A673 (cell line): Measurements from ENCODE around the gene KCNMB3. TPM values are rescaled to one million over a fixed set of nuclear protein-coding genes. Genes with fewer than 3 reads are reported as not detected.
"Not testable (repeated sequence)": the region's sequence is repeated elsewhere in the genome, so short reads cannot be mapped to it uniquely, and the experiment has no call there.

Experiments
- BruUV-seq: library from RNA; stranded (reverse); fragments of 400-500 nt; replicated peaks from 2 replicates; lab custom pipeline; 2021; lab: Mats Ljungman, UMichigan
- CTCF ChIA-PET: fragments of 300-600 bp; sonication (Branson Sonifier 250); formaldehyde crosslinking; loops from one replicate; lab custom pipeline; 2022; ENCODE audit warnings: antibody characterized with exemption; lab: Charles Lee
- POLR2A ChIA-PET: fragments of 300-600 bp; sonication (Branson Sonifier 250); formaldehyde crosslinking; loops from one replicate; lab custom pipeline; 2022; ENCODE audit warnings: antibody characterized with exemption; ENCODE audit not compliant: low non-redundant PET; lab: Charles Lee
- DNase-seq: peaks from one replicate; pipeline ENCODE4 v3.0.0-alpha.2; 2015; ENCODE audit warnings: low spot score
- H3K27ac ChIP-seq: fragments of 200-600 bp; sonication (generic); 2 replicates; pipeline ENCODE4 v1.5.1; 2016; ENCODE audit warnings: mixed run types, low read depth, mild to moderate bottlenecking, mixed read lengths, antibody characterized with exemption, low read length; ENCODE audit not compliant: poor library complexity, severe bottlenecking
- H3K27me3 ChIP-seq: fragments of 200-600 bp; sonication (generic); replicated peaks from 2 replicates; pipeline ENCODE4 v1.6.1; 2017; ENCODE audit warnings: mixed run types, low read depth, mild to moderate bottlenecking, mixed read lengths, antibody characterized with exemption, low read length; ENCODE audit not compliant: insufficient read depth, poor library complexity
- H3K36me3 ChIP-seq: fragments of 200-600 bp; sonication (generic); 2 replicates; pipeline ENCODE4 v1.6.1; 2016; ENCODE audit warnings: mixed run types, mild to moderate bottlenecking, mixed read lengths, antibody characterized with exemption, low read length; ENCODE audit not compliant: insufficient read depth, poor library complexity, severe bottlenecking
- H3K4me1 ChIP-seq: fragments of 200-600 bp; sonication (generic); 2 replicates; pipeline ENCODE4 v1.6.1; 2017; ENCODE audit warnings: mixed run types, mild to moderate bottlenecking, mixed read lengths, antibody characterized with exemption, low read length; ENCODE audit not compliant: insufficient read depth, poor library complexity, severe bottlenecking
- H3K4me3 ChIP-seq: fragments of 200-600 bp; sonication (generic); 2 replicates; pipeline ENCODE4 v1.5.1; 2016; ENCODE audit warnings: low read depth, mixed run types, mild to moderate bottlenecking, mixed read lengths, low read length; ENCODE audit not compliant: poor library complexity, severe bottlenecking
- H3K9me3 ChIP-seq: fragments of 200-600 bp; sonication (generic); 2 replicates; pipeline ENCODE4 v1.6.1; 2016; ENCODE audit warnings: mixed run types, low read depth, mild to moderate bottlenecking, mixed read lengths, antibody characterized with exemption, low read length; ENCODE audit not compliant: poor library complexity, severe bottlenecking
- EZH2 ChIP-seq: fragments of 200-600 bp; sonication (generic); IDR thresholded peaks from 2 replicates; pipeline ENCODE4 v1.6.1; 2017; ENCODE audit warnings: borderline replicate concordance, low read depth, mild to moderate bottlenecking, mixed read lengths, antibody characterized with exemption, low read length; ENCODE audit not compliant: poor library complexity, severe bottlenecking
- intact Hi-C: fragments of 100-400 bp; cut with micrococcal nuclease; formaldehyde crosslinking; loops from one replicate; pipeline ENCODE4 v1.10.0; 2022; ENCODE audit not compliant: unreplicated experiment
- total RNA-seq: library from RNA; stranded (reverse); gene quantifications from 2 replicates; pipeline ENCODE4 v1.2.3, GENCODE V29; 2021
- TF ChIP-seq, protein P1 (sequence below): fragments of 300-800, 200-600 bp; sonication (generic); conservative IDR thresholded peaks from 2 replicates; pipeline ENCODE4 v1.5.1; 2017; ENCODE audit warnings: low read depth, mild to moderate bottlenecking, antibody characterized with exemption, low read length, moderate library complexity, mixed read lengths

Gene KCNMB3
- total RNA-seq, 1 experiment from 2014 or later, result 4.3 TPM

DNA sequence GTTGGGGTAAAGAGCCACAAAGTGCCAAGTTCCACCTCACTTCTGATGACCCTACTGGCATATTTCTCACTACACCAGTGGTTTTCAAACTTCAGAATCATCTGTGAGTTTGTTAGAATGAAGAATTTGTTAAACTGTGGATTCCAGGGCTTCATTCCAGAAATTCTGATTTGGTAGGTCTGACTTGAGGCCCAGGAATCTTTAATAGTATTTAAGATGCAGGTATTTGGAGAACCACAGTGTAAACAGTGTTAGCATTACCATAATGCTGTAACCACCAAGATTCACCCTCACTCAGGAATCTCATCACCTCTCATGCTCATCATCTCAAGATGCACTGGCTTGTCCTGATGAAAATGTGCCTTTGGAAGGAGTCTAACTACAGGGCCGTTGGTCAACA, 6.0 kb downstream of the KCNMB3 start:
- H3K27ac ChIP-seq, result no peak overlapping the region
- CTCF ChIA-PET, result no interaction called here
- no peak for DNase-seq
- intact Hi-C loops, result no loop called here
- no peaks in the 10 kb centered on the region for H3K36me3 ChIP-seq
- H3K4me3 ChIP-seq, result no peak overlapping the region
- POLR2A ChIA-PET, result no interaction called here
- no peaks in the 10 kb centered on the region for H3K4me1 ChIP-seq
- H3K9me3 ChIP-seq, result no peaks in the 10 kb centered on the region
- no peaks in the 10 kb centered on the region for H3K27me3 ChIP-seq
- no TSS peak for BruUV-seq
- TF ChIP-seq EZH2, result no peak
- TF ChIP-seq, protein P1, sequence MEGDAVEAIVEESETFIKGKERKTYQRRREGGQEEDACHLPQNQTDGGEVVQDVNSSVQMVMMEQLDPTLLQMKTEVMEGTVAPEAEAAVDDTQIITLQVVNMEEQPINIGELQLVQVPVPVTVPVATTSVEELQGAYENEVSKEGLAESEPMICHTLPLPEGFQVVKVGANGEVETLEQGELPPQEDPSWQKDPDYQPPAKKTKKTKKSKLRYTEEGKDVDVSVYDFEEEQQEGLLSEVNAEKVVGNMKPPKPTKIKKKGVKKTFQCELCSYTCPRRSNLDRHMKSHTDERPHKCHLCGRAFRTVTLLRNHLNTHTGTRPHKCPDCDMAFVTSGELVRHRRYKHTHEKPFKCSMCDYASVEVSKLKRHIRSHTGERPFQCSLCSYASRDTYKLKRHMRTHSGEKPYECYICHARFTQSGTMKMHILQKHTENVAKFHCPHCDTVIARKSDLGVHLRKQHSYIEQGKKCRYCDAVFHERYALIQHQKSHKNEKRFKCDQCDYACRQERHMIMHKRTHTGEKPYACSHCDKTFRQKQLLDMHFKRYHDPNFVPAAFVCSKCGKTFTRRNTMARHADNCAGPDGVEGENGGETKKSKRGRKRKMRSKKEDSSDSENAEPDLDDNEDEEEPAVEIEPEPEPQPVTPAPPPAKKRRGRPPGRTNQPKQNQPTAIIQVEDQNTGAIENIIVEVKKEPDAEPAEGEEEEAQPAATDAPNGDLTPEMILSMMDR, result no peak

DNA sequence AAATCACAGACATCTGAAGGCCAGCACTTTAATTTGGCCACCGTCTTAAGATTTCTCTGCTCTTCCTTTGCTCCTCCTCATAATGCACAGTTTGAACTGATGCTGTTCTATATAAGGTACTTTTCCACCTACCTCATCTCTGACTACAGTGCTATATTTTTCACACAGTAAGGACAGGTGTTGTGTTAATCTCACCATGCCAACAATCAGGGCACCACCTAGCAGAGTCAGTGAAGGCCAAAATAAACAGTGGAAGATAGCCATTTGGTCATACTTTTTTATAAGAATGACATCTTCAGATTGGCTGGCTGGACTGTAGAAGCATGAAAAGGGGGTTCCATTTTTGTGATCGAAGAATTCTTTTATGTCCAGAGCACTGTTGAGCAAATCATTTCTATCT, 8.1 kb downstream of the KCNMB3 start:
- intact Hi-C loops, H3K9me3 ChIP-seq, H3K36me3 ChIP-seq, H3K4me3 ChIP-seq, DNase-seq, H3K27me3 ChIP-seq, H3K27ac ChIP-seq, POLR2A ChIA-PET, BruUV-seq, H3K4me1 ChIP-seq, CTCF ChIA-PET: not testable (repeated sequence)

DNA sequence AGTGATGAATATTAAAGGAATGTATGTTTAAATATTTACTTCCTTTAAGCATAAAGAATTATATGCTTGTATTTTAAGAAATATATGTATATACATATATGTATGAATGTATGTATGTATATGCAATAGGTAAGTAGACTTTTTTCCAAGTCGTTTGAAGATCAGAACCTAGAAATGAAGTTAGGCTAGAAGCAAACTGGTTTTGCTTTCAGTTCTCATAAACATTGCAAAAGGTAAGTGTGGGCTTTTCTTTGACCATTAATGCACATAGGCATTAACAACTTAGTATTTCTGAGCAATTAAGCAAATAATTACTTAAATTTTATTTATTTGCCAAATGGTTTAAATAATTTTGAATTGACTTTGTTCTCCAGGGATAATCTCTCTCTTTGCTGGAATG, 10.6 kb downstream of the KCNMB3 start:
- H3K27me3 ChIP-seq, H3K27ac ChIP-seq, POLR2A ChIA-PET, intact Hi-C loops, DNase-seq, H3K9me3 ChIP-seq, H3K4me1 ChIP-seq, BruUV-seq, H3K4me3 ChIP-seq, H3K36me3 ChIP-seq, CTCF ChIA-PET: not testable (repeated sequence)

DNA sequence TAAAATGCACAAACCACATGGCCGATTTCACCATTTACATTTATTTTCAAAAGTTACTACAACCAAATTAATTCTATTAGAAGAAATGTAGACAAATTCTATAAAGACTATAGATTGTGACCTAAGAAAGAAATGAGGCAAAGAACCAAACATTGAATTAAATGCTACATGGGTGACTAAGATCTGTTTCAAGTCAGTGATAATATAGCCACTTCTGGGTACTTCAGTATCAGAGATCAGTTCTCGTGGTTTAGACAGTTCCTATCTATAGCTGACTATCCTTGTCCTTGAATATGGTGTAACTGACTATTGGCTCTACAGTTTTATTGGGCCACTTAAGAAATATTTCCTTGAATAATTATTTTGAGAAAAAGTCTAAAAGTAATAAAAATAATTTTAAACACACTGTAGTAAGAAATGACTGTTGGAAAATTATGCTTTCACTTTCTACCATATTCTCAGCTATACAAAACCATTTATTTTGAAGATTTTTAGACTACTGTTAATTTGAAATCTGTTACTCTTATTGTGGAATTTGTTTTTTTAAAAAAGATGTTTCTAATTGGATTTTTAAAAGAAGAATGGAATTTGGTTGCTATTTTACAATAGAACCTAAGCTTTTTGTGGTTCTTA, 14.1 kb downstream of the KCNMB3 start:
- ChIA-PET CTCF (no interaction called here), POLR2A (no interaction called here)
- TF ChIP-seq EZH2, result no peak
- TF ChIP-seq, protein P1, result no peak

More for the DNA sequence above, 14.1 kb downstream of the KCNMB3 start:
- H3K27ac ChIP-seq, result no peak overlapping the region
- H3K36me3 ChIP-seq, result no peaks in the 10 kb centered on the region
- DNase-seq, result no peak
- H3K9me3 ChIP-seq, result no peaks in the 10 kb centered on the region
- intact Hi-C loops, result no loop called here
- no peak overlapping the region for H3K4me3 ChIP-seq
- H3K4me1 ChIP-seq, result peaks cover 8% of the 10 kb centered on the region
- BruUV-seq, result no TSS peak
- H3K27me3 ChIP-seq, result no peaks in the 10 kb centered on the region
